Measurements from ENCODE around the gene ISLR. TPM values are rescaled to one million over a fixed set of nuclear protein-coding genes. Genes with fewer than 3 reads are reported as not detected.

ISLR gene, protein sequence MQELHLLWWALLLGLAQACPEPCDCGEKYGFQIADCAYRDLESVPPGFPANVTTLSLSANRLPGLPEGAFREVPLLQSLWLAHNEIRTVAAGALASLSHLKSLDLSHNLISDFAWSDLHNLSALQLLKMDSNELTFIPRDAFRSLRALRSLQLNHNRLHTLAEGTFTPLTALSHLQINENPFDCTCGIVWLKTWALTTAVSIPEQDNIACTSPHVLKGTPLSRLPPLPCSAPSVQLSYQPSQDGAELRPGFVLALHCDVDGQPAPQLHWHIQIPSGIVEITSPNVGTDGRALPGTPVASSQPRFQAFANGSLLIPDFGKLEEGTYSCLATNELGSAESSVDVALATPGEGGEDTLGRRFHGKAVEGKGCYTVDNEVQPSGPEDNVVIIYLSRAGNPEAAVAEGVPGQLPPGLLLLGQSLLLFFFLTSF
- total RNA-seq = not detected

DNA sequence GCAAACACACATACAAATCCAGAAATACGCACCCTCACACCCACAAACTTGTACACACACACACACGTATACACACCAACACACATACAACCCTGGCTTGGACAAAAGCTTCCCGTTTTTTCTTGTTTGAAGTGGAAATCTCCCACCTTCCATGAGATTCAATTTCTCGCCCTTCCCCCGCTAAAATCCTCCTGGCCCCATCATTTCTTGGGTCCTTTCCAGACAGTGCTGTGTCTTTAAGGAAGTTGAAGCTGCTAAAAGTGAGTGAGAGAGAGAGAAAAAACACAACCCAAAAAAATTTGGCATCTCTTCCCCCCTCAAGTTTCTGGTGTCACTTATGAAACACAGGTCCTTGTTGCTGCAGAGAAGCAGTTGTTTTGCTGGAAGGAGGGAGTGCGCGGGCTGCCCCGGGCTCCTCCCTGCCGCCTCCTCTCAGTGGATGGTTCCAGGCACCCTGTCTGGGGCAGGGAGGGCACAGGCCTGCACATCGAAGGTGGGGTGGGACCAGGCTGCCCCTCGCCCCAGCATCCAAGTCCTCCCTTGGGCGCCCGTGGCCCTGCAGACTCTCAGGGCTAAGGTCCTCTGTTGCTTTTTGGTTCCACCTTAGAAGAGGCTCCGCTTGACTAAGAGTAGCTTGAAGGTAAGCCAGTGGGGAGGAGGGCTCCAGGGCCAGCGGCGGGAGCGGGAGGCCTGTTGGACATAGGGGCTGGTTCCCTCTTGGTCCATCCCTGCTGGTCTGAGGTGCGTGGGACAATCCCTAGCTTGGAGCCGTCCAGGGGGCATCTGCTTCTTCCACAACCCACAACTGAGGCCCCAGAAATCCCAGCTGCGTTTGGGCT, at the start of gene ISLR:
Gene ISLR (plus strand): TSS at position 331 of the 839 bp plus-strand sequence. CDS start 1,149 bp downstream, outside the sequence.

GRCh38 chr15:74130155-74130848, 43.2 kb upstream of the ISLR start, which contains the start of gene ISLR2:
TSS of gene ISLR2 (plus strand) at chr15:74130586. CDS start at chr15:74132755, 2,169 bp downstream.

GRCh38 chr15:74202452-74203401, 29.2 kb downstream of the ISLR start, which contains the start of gene STRA6:
TSS of gene STRA6 (minus strand) at chr15:74202787. CDS start at chr15:74202267, 520 bp downstream.

Other genes starting within 250 kb of the ISLR start
- gene LOXL1, start 247.2 kb upstream of the ISLR start, total RNA-seq = 1 to 10 TPM; 1.9 to 2.5 TPM
- 1 to 10 TPM; 8.3 to 9.5 TPM for gene STOML1, start 181.4 kb upstream of the ISLR start, total RNA-seq
- 10 to 100 TPM; 83.8 to 92.3 TPM for gene PML, start 179.0 kb upstream of the ISLR start, total RNA-seq
- gene GOLGA6A, start 91.2 kb upstream of the ISLR start, total RNA-seq = under 1 TPM in 1 of 2 experiments, not detected in 1; 0.08 TPM
- not detected for gene ISLR2, start 43.1 kb upstream of the ISLR start, total RNA-seq
- not detected for gene STRA6, start 29.1 kb downstream of the ISLR start, total RNA-seq
- not detected for gene CCDC33, start 62.6 kb downstream of the ISLR start, total RNA-seq
- not detected for gene CYP11A1, start 193.9 kb downstream of the ISLR start, total RNA-seq

Data from activated naive CD4-positive, alpha-beta T cell treated with anti-CD3 and anti-CD28 coated beads, Interleukin-2, amount 10 ng/mL, durations not matched to agents 5 hours and 36 hours (primary cell).